GM19455 (cell line): Measurements from ENCODE around the gene CDK5R1.
A peak's percentile ranks its signal among the peaks of the same experiment; 100 is the strongest.
"Not testable (repeated sequence)": the region's sequence is repeated elsewhere in the genome, so short reads cannot be mapped to it uniquely, and the experiment has no call there.

Experiments used
- ATAC-seq: cut with Tn5 transposase; IDR thresholded peaks from one replicate; pipeline ENCODE4 v1.9.1; 2021; ENCODE audit not compliant: unreplicated experiment

Gene CDK5R1

GRCh38 chr17:32515677-32516383, 29.0 kb downstream of the CDK5R1 start:
- ATAC-seq: no peak

- no peak for ATAC-seq
These were observed 29.7 kb downstream of the CDK5R1 start for GRCh38 chr17:32516450-32516849.

GRCh38 chr17:32516940-32517701, 30.3 kb downstream of the CDK5R1 start:
- no peak for ATAC-seq

- no peak for ATAC-seq
These were observed 31.2 kb downstream of the CDK5R1 start for GRCh38 chr17:32517982-32518381.

GRCh38 chr17:32518646-32519227, 31.9 kb downstream of the CDK5R1 start:
- no peak for ATAC-seq

- no peak for ATAC-seq
These were observed 32.7 kb downstream of the CDK5R1 start for GRCh38 chr17:32519228-32520103.

GRCh38 chr17:32520104-32520701, 33.4 kb downstream of the CDK5R1 start:
- ATAC-seq: no peak

GRCh38 chr17:32520737-32521404, 34.1 kb downstream of the CDK5R1 start:
- no peak for ATAC-seq

- ATAC-seq: peak; percentile 51
These were observed 36.4 kb downstream of the CDK5R1 start for GRCh38 chr17:32523017-32523680.

GRCh38 chr17:32523827-32524552, 37.2 kb downstream of the CDK5R1 start:
- peak; percentile 51 for ATAC-seq

GRCh38 chr17:32524553-32524880, 37.7 kb downstream of the CDK5R1 start:
- not testable (repeated sequence) for ATAC-seq

- no peak for ATAC-seq
These were observed 38.3 kb downstream of the CDK5R1 start for GRCh38 chr17:32525122-32525521.

GRCh38 chr17:32527146-32527545, 40.4 kb downstream of the CDK5R1 start:
- ATAC-seq: no peak

- ATAC-seq: no peak
These were observed 42.0 kb downstream of the CDK5R1 start for GRCh38 chr17:32528825-32529224.

GRCh38 chr17:32529604-32530003, 42.8 kb downstream of the CDK5R1 start:
- no peak for ATAC-seq

GRCh38 chr17:32533296-32533695, 46.5 kb downstream of the CDK5R1 start:
- no peak for ATAC-seq

- ATAC-seq: no peak
These were observed 50.2 kb downstream of the CDK5R1 start for GRCh38 chr17:32536736-32537643.
